Ovary (tissue), 3 donors: ENCODE results near the gene GMPR2.

ENCODE experiments used
- CTCF ChIP-seq, 3 donors: fragments of 450-650 bp in 2 of 3; fragments of 200-600 bp in 1 of 3; IDR thresholded peaks; one replicate each; pipeline versions ENCODE4 v1.5.1 to v1.8.0; 2016 to 2022; ENCODE audit warnings: antibody characterized with exemption in 3 of 3, mild to moderate bottlenecking in 1 of 3
- EP300 ChIP-seq: sonication (generic); formaldehyde crosslinking; IDR thresholded peaks from one replicate; pipeline ENCODE4 v1.6.1; 2017; ENCODE audit warnings: antibody characterized with exemption
- POLR2A ChIP-seq: fragments of 450-650 bp; IDR thresholded peaks from one replicate; pipeline ENCODE4 v1.6.1; 2017; ENCODE audit warnings: antibody characterized with exemption, mild to moderate bottlenecking, moderate library complexity
- donor health status: DM: no; HTN: no; CAD: no.

DNA sequence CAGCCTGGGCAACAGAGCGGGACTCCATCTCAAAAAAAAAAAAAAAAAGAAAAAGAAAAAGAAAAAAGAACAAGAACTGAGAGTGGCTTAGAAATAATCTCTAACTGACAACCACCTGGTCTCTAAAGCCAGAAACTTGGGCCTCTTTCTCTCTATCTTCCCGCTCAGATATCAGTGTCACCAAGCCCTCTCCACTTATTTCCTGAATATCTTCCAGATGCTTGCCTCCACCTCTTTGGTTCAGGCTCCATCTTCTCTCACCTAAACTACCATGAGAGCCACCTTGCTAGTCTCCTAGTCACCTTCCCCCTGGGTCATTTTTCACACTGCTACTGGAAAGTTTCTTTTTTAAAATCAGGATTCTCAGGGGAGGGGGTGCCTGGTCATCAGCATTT, 35.7 kb upstream of the GMPR2 start:
- no peak for TF ChIP-seq CTCF (IDR thresholded peaks at IDR 0.05)
- TF ChIP-seq POLR2A, result no peak
- TF ChIP-seq EP300, result no peak
